Tibial artery (tissue), 4 donors: ENCODE data around the gene PDE8B.

Source experiments
- DNase-seq, 2 donors: peaks; one replicate each; pipeline ENCODE4 v3.0.0-alpha.2; 2019
- H3K27ac ChIP-seq, 2 donors: fragments of 200-600 bp; sonication (generic) in 1 of 2; 1 replicate in 1 of 2; 2 replicates in 1 of 2; pipeline ENCODE4 v1.5.1; 2018 to 2019; ENCODE audit warnings: mild to moderate bottlenecking in 1 of 2
- H3K27me3 ChIP-seq, 2 donors: fragments of 200-600 bp; sonication (generic) in 1 of 2; one replicate each; pipeline versions ENCODE4 v1.5.1 to v1.6.0; 2016 to 2019
- H3K36me3 ChIP-seq, 3 donors: fragments of 200-600 bp; sonication (generic) in 2 of 3; one replicate each; pipeline ENCODE4 v1.5.1; 2016 to 2019; ENCODE audit warnings: mild to moderate bottlenecking in 2 of 3
- H3K4me1 ChIP-seq, 4 donors: fragments of 200-600 bp; sonication (generic) in 2 of 4; 1 replicate in 3 of 4; 2 replicates in 1 of 4; pipeline ENCODE4 v1.5.1; 2016 to 2019
- H3K4me3 ChIP-seq, 2 donors: fragments of 200-600 bp; sonication (generic) in 1 of 2; 1 replicate in 1 of 2; 2 replicates in 1 of 2; pipeline ENCODE4 v1.5.1; 2018 to 2019; ENCODE audit warnings: mild to moderate bottlenecking in 2 of 2
- H3K9me3 ChIP-seq, 3 donors: fragments of 200-600 bp; sonication (generic) in 1 of 3; one replicate each; pipeline ENCODE4 v1.5.1; 2016 to 2019
- intact Hi-C: fragments of 100-400 bp; cut with DNase I; formaldehyde crosslinking; loops from one replicate; pipeline ENCODE4 v1.15.0; 2023; ENCODE audit warnings: low total_unique reads
- TF ChIP-seq, protein P1 (sequence below), 2 experiments: fragments of 200-600 bp in 1 of 2; fragments of 450-650 bp in 1 of 2; IDR thresholded peaks; one replicate each; pipeline ENCODE4 v1.5.1; 2017 to 2019; ENCODE audit warnings: antibody characterized with exemption in 2 of 2, mild to moderate bottlenecking in 1 of 2, moderate library complexity in 1 of 2

Gene PDE8B, protein sequence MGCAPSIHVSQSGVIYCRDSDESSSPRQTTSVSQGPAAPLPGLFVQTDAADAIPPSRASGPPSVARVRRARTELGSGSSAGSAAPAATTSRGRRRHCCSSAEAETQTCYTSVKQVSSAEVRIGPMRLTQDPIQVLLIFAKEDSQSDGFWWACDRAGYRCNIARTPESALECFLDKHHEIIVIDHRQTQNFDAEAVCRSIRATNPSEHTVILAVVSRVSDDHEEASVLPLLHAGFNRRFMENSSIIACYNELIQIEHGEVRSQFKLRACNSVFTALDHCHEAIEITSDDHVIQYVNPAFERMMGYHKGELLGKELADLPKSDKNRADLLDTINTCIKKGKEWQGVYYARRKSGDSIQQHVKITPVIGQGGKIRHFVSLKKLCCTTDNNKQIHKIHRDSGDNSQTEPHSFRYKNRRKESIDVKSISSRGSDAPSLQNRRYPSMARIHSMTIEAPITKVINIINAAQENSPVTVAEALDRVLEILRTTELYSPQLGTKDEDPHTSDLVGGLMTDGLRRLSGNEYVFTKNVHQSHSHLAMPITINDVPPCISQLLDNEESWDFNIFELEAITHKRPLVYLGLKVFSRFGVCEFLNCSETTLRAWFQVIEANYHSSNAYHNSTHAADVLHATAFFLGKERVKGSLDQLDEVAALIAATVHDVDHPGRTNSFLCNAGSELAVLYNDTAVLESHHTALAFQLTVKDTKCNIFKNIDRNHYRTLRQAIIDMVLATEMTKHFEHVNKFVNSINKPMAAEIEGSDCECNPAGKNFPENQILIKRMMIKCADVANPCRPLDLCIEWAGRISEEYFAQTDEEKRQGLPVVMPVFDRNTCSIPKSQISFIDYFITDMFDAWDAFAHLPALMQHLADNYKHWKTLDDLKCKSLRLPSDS

GRCh38 chr5:77210091-77210963, at the start of gene PDE8B:
Gene PDE8B (plus strand): TSS chr5:77210680. CDS start chr5:77210926, 246 bp downstream.
- intact Hi-C loops = no loop called here
- Histone ChIP-seq H3K4me3 (peak within 1 kb of the TSS; percentile 63 to 65), H3K9me3 (no peaks in the 10 kb centered on the region), H3K36me3 (no peaks in the 10 kb centered on the region), H3K27me3 (peaks cover 0 to 9% of the 10 kb centered on the region in 2 donors), H3K27ac (peak within 1 kb of the TSS; percentile 8 to 33), H3K4me1 (peaks cover 0 to 31% (median 12%) of the 10 kb centered on the region in 4 donors)
- DNase-seq = no peak
- TF ChIP-seq, protein P1, sequence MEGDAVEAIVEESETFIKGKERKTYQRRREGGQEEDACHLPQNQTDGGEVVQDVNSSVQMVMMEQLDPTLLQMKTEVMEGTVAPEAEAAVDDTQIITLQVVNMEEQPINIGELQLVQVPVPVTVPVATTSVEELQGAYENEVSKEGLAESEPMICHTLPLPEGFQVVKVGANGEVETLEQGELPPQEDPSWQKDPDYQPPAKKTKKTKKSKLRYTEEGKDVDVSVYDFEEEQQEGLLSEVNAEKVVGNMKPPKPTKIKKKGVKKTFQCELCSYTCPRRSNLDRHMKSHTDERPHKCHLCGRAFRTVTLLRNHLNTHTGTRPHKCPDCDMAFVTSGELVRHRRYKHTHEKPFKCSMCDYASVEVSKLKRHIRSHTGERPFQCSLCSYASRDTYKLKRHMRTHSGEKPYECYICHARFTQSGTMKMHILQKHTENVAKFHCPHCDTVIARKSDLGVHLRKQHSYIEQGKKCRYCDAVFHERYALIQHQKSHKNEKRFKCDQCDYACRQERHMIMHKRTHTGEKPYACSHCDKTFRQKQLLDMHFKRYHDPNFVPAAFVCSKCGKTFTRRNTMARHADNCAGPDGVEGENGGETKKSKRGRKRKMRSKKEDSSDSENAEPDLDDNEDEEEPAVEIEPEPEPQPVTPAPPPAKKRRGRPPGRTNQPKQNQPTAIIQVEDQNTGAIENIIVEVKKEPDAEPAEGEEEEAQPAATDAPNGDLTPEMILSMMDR (IDR thresholded peaks at IDR 0.05) = no peak

DNA sequence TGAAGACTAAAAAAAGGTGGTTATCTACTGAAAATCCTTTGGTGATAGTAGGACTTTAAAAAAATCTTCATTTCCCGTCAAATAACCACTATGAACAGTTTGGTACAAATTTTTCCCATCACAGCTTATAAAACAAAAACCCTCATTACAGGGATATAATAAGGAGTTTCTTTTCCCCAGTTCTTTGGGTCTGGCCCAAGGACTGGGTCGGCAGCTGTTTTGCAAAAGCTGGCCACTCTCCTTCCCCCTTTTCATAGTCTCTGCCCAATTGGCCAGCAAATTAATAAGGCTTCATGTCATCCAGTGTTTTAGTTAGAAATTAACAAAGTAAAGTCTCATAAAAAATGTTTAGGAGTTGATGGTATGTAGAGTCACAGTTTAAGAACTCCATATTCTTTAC, 47.0 kb upstream of the PDE8B start:
- intact Hi-C loops = no loop called here
- no peak for DNase-seq

DNA sequence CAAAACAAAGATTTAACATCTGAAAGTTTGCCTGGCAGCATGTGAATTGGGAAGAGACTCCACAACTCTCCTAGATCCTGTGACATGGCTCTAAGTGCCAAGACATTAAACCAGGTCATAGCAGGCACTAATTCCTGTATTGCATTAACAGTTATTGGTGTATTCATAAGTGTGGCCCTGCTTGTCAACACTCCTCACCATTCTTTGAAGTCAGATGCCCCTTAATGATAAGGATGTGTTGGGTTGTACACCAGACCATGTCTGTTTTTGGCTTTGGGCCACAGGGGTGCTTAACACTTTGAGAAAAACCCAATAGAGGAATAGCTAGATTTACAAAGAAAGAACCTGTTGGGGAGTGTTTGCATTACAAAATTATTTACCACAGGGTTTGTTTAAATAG, 43.4 kb upstream of the PDE8B start:
- Histone ChIP-seq H3K27ac (peak overlapping the region; percentile 61 to 69), H3K36me3 (no peaks in the 10 kb centered on the region), H3K4me1 (peaks cover 0 to 61% (median 27%) of the 10 kb centered on the region in 4 donors), H3K9me3 (no peaks in the 10 kb centered on the region), H3K4me3 (no peak overlapping the region), H3K27me3 (no peaks in the 10 kb centered on the region)
- intact Hi-C loops = no loop called here
- no peak for DNase-seq
- TF ChIP-seq, protein P1 (IDR thresholded peaks at IDR 0.05) = no peak

More for the DNA sequence above, 47.0 kb upstream of the PDE8B start:
- Histone ChIP-seq H3K4me3 (no peak overlapping the region), H3K27me3 (no peaks in the 10 kb centered on the region), H3K36me3 (no peaks in the 10 kb centered on the region), H3K9me3 (no peaks in the 10 kb centered on the region), H3K4me1 (peaks cover 0 to 27% (median 17%) of the 10 kb centered on the region in 4 donors), H3K27ac (no peak overlapping the region)
- TF ChIP-seq, protein P1 (IDR thresholded peaks at IDR 0.05) = no peak

- no peaks in the 10 kb centered on the region for H3K27me3 ChIP-seq
- peaks cover 0 to 67% (median 27%) of the 10 kb centered on the region in 4 donors for H3K4me1 ChIP-seq
- no peak for DNase-seq
- H3K9me3 ChIP-seq = no peaks in the 10 kb centered on the region
- TF ChIP-seq, protein P1 (IDR thresholded peaks at IDR 0.05) = no peak
- H3K36me3 ChIP-seq = no peaks in the 10 kb centered on the region
- no peak overlapping the region for H3K4me3 ChIP-seq
- intact Hi-C loops = no loop called here
- peak overlapping the region; percentile 61 to 69 for H3K27ac ChIP-seq
These were observed 42.8 kb upstream of the PDE8B start for GRCh38 chr5:77167695-77168121.
